ENCODE results near the gene PPP1R14B.

PPP1R14B gene

GRCh38 chr11:64230985-64231365, 15.8 kb downstream of the PPP1R14B start:
- no peak for DNase-seq (ENCODE audit: low read depth)

GRCh38 chr11:64230171-64230984, 16.4 kb downstream of the PPP1R14B start, which contains the start of gene DNAJC4:
Gene DNAJC4 (plus strand): TSS chr11:64230548. CDS start chr11:64230855, 307 bp downstream.
- no peak for DNase-seq (ENCODE audit: low read depth)

GRCh38 chr11:64229744-64230170, 17.0 kb downstream of the PPP1R14B start:
- DNase-seq (ENCODE audit: low read depth): no peak

GRCh38 chr11:64229090-64229743, 17.5 kb downstream of the PPP1R14B start:
- no peak for DNase-seq (ENCODE audit: low read depth)

- DNase-seq (ENCODE audit: low read depth): no peak
These were observed 19.3 kb downstream of the PPP1R14B start for GRCh38 chr11:64227405-64227956.

GRCh38 chr11:64226507-64227051, 20.2 kb downstream of the PPP1R14B start:
- no peak for DNase-seq (ENCODE audit: low read depth)

GRCh38 chr11:64225608-64226506, 20.9 kb downstream of the PPP1R14B start, which contains the start of the genes NUDT22 and TRPT1:
Gene NUDT22 (plus strand): TSS chr11:64226274. CDS start chr11:64226653, 379 bp downstream.
Gene TRPT1 (minus strand): TSS chr11:64226186. CDS start chr11:64225860, 326 bp downstream.
- no peak for DNase-seq (ENCODE audit: low read depth)

- DNase-seq (ENCODE audit: low read depth): no peak
These were observed 21.7 kb downstream of the PPP1R14B start for GRCh38 chr11:64224891-64225607.

GRCh38 chr11:64224151-64224890, 22.4 kb downstream of the PPP1R14B start:
- no peak for DNase-seq (ENCODE audit: low read depth)

- no peak for DNase-seq (ENCODE audit: low read depth)
These were observed 23.6 kb downstream of the PPP1R14B start for GRCh38 chr11:64223001-64223651.

DNA sequence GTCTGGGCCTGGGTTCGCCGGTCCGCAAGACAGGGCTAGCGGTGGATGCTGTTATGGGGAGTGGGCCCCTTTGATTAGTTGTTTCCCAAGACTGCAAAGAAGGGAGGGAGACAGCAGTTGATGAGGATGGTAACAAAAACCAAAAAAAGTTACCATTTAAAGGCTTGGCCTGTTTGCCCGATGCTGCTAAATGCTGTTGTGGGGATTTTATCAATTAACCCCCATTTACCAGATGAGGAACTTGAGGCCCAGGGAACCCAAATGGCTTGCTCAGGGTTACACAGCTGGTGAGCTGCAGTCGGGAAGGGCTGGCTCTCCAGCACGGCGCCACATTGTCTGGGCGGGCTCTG, 24.1 kb downstream of the PPP1R14B start:
- DNase-seq (ENCODE audit: low read depth): no peak

GRCh38 chr11:64220798-64221197, 25.9 kb downstream of the PPP1R14B start:
- no peak for DNase-seq (ENCODE audit: low read depth)

DNA sequence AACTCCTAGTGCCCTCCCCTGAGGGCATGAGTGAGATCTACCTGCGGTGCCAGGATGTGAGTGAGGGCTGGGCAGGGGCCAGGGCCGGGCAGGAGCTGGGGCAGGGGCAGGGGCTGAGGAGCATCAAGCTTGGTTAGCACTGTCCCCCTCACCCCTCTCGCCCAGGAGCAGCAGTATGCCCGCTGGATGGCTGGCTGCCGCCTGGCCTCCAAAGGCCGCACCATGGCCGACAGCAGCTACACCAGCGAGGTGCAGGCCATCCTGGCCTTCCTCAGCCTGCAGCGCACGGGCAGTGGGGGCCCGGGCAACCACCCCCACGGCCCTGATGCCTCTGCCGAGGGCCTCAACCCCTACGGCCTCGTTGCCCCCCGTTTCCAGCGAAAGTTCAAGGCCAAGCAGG, 26.5 kb downstream of the PPP1R14B start:
- DNase-seq (ENCODE audit: low read depth): no peak

- no peak for DNase-seq (ENCODE audit: low read depth)
These were observed 27.0 kb downstream of the PPP1R14B start for GRCh38 chr11:64219755-64220154.

- no peak for DNase-seq (ENCODE audit: low read depth)
These were observed 27.4 kb downstream of the PPP1R14B start for GRCh38 chr11:64219354-64219684.

DNA sequence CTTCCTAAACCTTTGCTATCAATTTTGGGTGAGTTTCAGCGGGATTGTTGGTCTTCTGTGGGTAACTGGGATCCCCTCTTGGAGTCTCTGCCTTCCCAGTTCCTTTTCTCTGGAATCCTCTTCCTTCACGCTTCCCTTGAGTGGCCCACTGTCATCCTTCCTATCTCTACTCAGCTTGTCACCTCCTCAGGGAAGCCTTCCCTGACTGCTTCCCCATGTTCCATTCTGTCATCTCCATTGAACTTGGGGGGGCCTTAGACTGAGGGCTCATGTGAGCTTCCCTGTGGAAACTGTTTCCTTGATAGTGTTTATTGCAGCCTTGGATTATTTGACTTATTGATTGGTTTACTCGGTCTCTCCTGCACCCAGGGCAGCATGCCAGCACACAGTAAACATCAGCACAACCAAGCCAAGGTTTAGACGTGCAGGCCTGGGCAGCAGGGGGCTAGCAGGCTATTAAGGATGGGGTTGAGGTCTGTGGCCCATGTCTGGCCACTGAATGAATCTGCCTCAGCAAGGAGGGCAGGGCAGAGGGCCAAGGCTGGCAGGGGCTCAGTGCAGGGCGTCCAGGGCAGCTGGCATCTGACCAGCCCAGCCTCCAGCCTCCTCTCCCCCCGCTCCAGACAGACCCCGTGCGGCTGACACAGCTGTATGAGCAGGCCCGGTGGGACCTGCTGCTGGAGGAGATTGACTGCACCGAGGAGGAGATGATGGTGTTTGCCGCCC, 28.0 kb downstream of the PPP1R14B start:
- DNase-seq (ENCODE audit: low read depth): no peak

DNA sequence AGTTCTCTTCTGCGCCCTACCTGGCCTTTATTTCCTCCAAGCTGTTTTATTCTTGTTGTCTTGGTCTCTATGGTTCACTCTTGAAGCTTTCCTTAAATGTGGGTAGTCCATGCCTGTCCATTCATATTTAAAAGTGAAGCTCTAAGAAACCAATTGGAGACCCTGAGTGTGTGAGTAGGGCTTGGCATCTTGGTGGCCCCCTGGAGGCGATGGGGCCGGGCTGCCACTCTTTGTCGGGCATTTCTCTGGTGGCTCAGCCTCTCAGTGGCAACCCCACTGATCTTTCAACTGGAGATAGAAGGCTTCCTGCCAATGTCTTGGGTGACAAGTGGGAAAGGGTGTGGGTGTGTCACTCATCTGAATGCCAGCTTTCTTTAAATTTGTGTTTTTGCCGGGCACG, 29.9 kb downstream of the PPP1R14B start:
- no peak for DNase-seq (ENCODE audit: low read depth)

GRCh38 chr11:64211181-64211872, 35.4 kb downstream of the PPP1R14B start:
- DNase-seq (ENCODE audit: low read depth): no peak
